Hematopoietic multipotent progenitor cell treated with erythropoietin and hydrocortisone succinate and interleukin-3 and kit ligand, for 15 days (in vitro differentiated cells): Measurements from ENCODE around the gene PAK5.

Experiments
- DNase-seq: peaks from one replicate; pipeline ENCODE4 v3.0.0-alpha.2; 2015; ENCODE audit warnings: low spot score

PAK5 gene

GRCh38 chr20:9493803-9494202 lies 345.1 kb downstream of the PAK5 start:
- no peak for DNase-seq

GRCh38 chr20:9492067-9492466 lies 346.8 kb downstream of the PAK5 start:
- DNase-seq = no peak

GRCh38 chr20:9491324-9491723 lies 347.6 kb downstream of the PAK5 start:
- DNase-seq = no peak

- no peak for DNase-seq
Observed at GRCh38 chr20:9490631-9491030, 348.2 kb downstream of the PAK5 start.

GRCh38 chr20:9490161-9490560 lies 348.7 kb downstream of the PAK5 start:
- DNase-seq = no peak

GRCh38 chr20:9488063-9488462 lies 350.8 kb downstream of the PAK5 start:
- no peak for DNase-seq
